Measurements from ENCODE around the gene BCL2. TPM values are rescaled to one million over a fixed set of nuclear protein-coding genes. Genes with fewer than 3 reads are reported as not detected.

BCL2 gene
- total RNA-seq, 4 donors from 2014 or later, result 16.2 to 54.5 (median 20.7) TPM

DNA sequence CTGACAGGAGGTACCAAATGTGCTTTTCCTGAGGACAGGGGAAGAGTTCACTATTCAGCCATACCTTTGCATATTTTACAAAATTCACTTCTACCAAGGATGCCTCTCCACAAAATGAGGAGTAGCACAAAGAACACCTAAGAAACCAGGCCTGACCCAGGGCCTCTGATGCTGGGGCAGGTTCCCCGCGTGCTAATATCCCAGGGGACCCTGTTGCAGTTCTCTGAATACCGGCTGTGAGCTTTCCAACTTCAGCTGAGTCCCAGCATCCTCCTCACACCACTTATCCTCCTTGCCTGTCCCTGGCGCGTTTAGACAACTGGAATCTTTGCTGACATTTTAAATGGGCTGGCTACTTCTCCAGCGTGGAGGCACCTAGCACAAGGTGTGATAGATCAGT lies 142.3 kb downstream of the BCL2 start:
- DNase-seq, result peak in 1 of 3 donors; percentile 31
- H3K36me3 ChIP-seq, result no peaks in the 10 kb centered on the region
- no peaks in the 10 kb centered on the region for H3K27me3 ChIP-seq
- H3K4me1 ChIP-seq, result peaks cover 3 to 22% (median 6%) of the 10 kb centered on the region in 4 donors
- H3K27ac ChIP-seq, result peak overlapping the region in 2 of 4 donors; percentile 50 to 66
- TF ChIP-seq, protein P1, sequence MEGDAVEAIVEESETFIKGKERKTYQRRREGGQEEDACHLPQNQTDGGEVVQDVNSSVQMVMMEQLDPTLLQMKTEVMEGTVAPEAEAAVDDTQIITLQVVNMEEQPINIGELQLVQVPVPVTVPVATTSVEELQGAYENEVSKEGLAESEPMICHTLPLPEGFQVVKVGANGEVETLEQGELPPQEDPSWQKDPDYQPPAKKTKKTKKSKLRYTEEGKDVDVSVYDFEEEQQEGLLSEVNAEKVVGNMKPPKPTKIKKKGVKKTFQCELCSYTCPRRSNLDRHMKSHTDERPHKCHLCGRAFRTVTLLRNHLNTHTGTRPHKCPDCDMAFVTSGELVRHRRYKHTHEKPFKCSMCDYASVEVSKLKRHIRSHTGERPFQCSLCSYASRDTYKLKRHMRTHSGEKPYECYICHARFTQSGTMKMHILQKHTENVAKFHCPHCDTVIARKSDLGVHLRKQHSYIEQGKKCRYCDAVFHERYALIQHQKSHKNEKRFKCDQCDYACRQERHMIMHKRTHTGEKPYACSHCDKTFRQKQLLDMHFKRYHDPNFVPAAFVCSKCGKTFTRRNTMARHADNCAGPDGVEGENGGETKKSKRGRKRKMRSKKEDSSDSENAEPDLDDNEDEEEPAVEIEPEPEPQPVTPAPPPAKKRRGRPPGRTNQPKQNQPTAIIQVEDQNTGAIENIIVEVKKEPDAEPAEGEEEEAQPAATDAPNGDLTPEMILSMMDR (IDR thresholded peaks at IDR 0.05), result no peak
- TF ChIP-seq POLR2A (IDR thresholded peaks at IDR 0.05), result no peak
- no peaks in the 10 kb centered on the region for H3K9me3 ChIP-seq
- no peak overlapping the region for H3K4me3 ChIP-seq

GRCh38 chr18:63175264-63175663 lies 144.3 kb downstream of the BCL2 start:
- H3K27ac ChIP-seq, result no peak overlapping the region
- no peaks in the 10 kb centered on the region for H3K9me3 ChIP-seq
- H3K4me1 ChIP-seq, result peaks cover 0 to 10% (median 2%) of the 10 kb centered on the region in 4 donors
- DNase-seq, result no peak
- no peaks in the 10 kb centered on the region for H3K36me3 ChIP-seq
- no peak overlapping the region for H3K4me3 ChIP-seq
- TF ChIP-seq, protein P1 (IDR thresholded peaks at IDR 0.05), result no peak
- TF ChIP-seq POLR2A (IDR thresholded peaks at IDR 0.05), result no peak
- H3K27me3 ChIP-seq, result no peaks in the 10 kb centered on the region

DNA sequence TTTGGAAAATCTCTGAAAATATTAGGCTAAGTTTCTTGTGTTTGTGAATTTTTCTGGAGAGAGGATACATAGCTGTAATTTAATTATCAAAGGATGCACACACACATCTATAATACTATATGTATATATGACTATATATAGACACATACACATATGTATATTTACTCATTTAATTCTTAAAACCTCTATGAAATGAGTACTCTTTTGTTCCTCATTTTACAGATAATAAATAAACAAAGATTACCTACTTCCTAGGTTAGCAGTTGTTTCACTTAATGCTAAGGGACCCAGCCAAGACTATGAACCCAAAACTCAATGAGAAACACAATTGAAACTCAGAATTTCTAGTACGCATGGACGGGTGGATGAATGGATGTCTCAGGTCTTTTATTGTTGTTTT lies 145.6 kb downstream of the BCL2 start:
- H3K9me3 ChIP-seq, result no peaks in the 10 kb centered on the region
- H3K27me3 ChIP-seq, result no peaks in the 10 kb centered on the region
- H3K27ac ChIP-seq, result no peak overlapping the region
- DNase-seq, result no peak
- TF ChIP-seq, protein P1 (IDR thresholded peaks at IDR 0.05), result no peak
- no peak for TF ChIP-seq POLR2A (IDR thresholded peaks at IDR 0.05)
- no peak overlapping the region for H3K4me3 ChIP-seq
- H3K36me3 ChIP-seq, result no peaks in the 10 kb centered on the region
- peaks cover 0 to 7% (median under 1%) of the 10 kb centered on the region in 4 donors for H3K4me1 ChIP-seq

DNA sequence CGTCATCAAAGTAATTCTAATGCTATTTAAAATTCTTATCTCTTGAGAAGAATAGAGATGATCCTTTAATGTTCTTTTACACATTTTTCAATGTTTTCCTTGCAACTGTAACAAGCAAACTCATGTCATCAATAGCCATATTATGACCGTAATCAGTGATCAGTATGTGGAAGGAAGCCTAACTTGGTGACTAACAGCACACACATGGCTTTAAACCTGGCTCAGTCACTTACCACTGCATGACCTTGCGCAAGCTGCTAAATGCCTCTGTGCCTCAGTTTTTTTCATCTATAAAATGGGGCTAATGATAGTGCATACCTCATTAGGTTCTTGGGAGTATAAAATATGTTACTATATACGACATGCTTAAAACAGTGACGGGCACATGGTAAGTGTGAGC lies 149.7 kb downstream of the BCL2 start:
- no peak overlapping the region for H3K4me3 ChIP-seq
- H3K27me3 ChIP-seq, result no peaks in the 10 kb centered on the region
- TF ChIP-seq, protein P1 (IDR thresholded peaks at IDR 0.05), result no peak
- TF ChIP-seq POLR2A (IDR thresholded peaks at IDR 0.05), result no peak

DNA sequence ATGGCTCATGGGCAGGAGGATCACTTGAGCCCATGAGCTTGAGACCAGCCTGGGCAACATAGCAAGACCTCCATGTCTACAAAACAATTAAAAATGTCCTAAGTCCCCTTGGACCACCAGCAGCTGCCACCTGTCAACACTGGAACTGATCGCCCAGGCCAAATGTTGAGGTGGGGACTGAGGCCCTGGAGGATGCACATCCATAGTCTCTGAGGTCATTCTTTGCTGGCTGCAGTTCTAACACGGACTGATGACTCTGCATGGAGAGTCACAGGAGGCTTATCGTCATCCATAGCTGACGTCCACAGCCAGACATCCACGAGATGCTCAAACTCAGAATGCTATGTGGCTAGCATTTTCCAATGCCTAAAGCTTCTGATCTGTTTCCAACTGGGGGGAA lies 151.3 kb downstream of the BCL2 start:
- Histone ChIP-seq H3K36me3 (no peaks in the 10 kb centered on the region), H3K4me3 (no peak overlapping the region), H3K9me3 (no peaks in the 10 kb centered on the region), H3K27me3 (no peaks in the 10 kb centered on the region), H3K4me1 (no peaks in the 10 kb centered on the region), H3K27ac (no peak overlapping the region)
- DNase-seq, result no peak
- TF ChIP-seq, protein P1 (IDR thresholded peaks at IDR 0.05), result no peak
- no peak for TF ChIP-seq POLR2A (IDR thresholded peaks at IDR 0.05)

More for the DNA sequence above, 149.7 kb downstream of the BCL2 start:
- H3K9me3 ChIP-seq, result no peaks in the 10 kb centered on the region
- DNase-seq, result no peak
- no peak overlapping the region for H3K27ac ChIP-seq
- no peaks in the 10 kb centered on the region for H3K4me1 ChIP-seq
- H3K36me3 ChIP-seq, result no peaks in the 10 kb centered on the region

DNA sequence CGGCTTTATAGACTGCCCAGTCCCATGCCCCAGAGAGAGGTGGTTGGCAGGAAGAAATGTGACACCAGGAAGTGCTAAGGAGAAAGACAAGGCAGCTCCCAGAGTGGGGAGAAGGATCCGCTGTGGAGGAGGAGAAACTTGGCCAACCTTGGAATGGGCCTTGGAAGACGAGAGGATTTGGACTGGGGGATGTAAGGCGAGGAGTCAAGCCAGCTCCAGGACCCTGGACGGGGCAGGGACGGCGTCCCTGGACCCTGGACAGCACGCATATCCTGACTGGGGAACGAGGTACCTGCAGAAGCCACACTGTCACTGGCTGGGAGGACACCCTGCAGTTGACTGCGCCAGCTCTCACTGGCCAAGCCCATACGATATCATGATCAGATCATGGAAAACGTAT lies 153.4 kb downstream of the BCL2 start:
- TF ChIP-seq, protein P1 (IDR thresholded peaks at IDR 0.05), result no peak
- no peak for TF ChIP-seq POLR2A (IDR thresholded peaks at IDR 0.05)

More for the DNA sequence above, 153.4 kb downstream of the BCL2 start:
- no peak for DNase-seq
- peaks cover 3 to 18% (median 14%) of the 10 kb centered on the region in 4 donors for H3K4me1 ChIP-seq
- no peaks in the 10 kb centered on the region for H3K9me3 ChIP-seq
- no peak overlapping the region for H3K4me3 ChIP-seq
- H3K36me3 ChIP-seq, result no peaks in the 10 kb centered on the region
- H3K27me3 ChIP-seq, result no peaks in the 10 kb centered on the region
- no peak overlapping the region for H3K27ac ChIP-seq

Data from Peyer's patch (tissue), 4 donors.